GM12878 (cell line): Measurements from ENCODE around the gene ZNF451. TPM values are rescaled to one million over a fixed set of nuclear protein-coding genes. Genes with fewer than 3 reads are reported as not detected.

ENCODE experiments used
- ATAC-seq: fragments of 200-7000 bp; cut with Tn5 transposase; 3 replicates; pipeline ENCODE4 v1.9.1; 2020; ENCODE audit warnings: mild to moderate bottlenecking, moderate library complexity
- BruUV-seq: library from RNA; stranded (reverse); fragments of 400-500 nt; replicated peaks from 2 replicates; lab custom pipeline; 2021; lab: Mats Ljungman, UMichigan
- CTCF ChIA-PET: fragments of 300-600 bp; sonication (Branson Sonifier 250); formaldehyde crosslinking; extraction: SDS; loops from one replicate; lab custom pipeline; 2021; ENCODE audit warnings: inconsistent platforms; lab: Yijun Ruan, JAX
- POLR2A ChIA-PET: fragments of 350-600 bp; formaldehyde crosslinking; extraction: SDS; loops from one replicate; lab custom pipeline; 2021; ENCODE audit warnings: inconsistent platforms; lab: Charles Lee
- RAD21 ChIA-PET: fragments of 300-600 bp; sonication (Branson Sonifier 250); formaldehyde crosslinking; loops from one replicate; lab custom pipeline; 2023; ENCODE audit warnings: antibody characterized with exemption; ENCODE audit not compliant: unreplicated experiment; lab: Charles Lee
- SMC1A ChIA-PET: fragments of 300-600 bp; sonication (Branson Sonifier 250); formaldehyde crosslinking; loops from one replicate; lab custom pipeline; 2023; ENCODE audit not compliant: unreplicated experiment, uncharacterized antibody; lab: Charles Lee
- DNase-seq: peaks from one replicate; pipeline ENCODE4 v3.0.0-alpha.2; 2011; ENCODE audit warnings: low read depth, low spot score
- FAIRE-seq: peaks from 3 replicates; lab custom pipeline; 2011; peaks lifted over from hg19 to GRCh38; lab: Jason Lieb, UNC
- H2AFZ ChIP-seq: 2 replicates; pipeline ENCODE4 v1.6.0; 2011; ENCODE audit warnings: low read depth, low read length, control low read depth; ENCODE audit not compliant: control insufficient read depth
- H3K27ac ChIP-seq: 2 replicates; pipeline ENCODE4 v1.5.1; 2011; ENCODE audit warnings: control low read depth; ENCODE audit not compliant: control insufficient read depth, insufficient read depth
- H3K27me3 ChIP-seq, 2 experiments: replicated peaks in 1 of 2; 2 replicates each; pipeline versions ENCODE4 v1.6.0 to v1.6.1; 2011; ENCODE audit warnings: low read length in 1 of 2; ENCODE audit not compliant: control insufficient read depth in 2 of 2, insufficient read depth in 2 of 2
- H3K36me3 ChIP-seq, 2 experiments: 2 replicates each; pipeline ENCODE4 v1.5.1; 2011; ENCODE audit warnings: low read length in 1 of 2; ENCODE audit not compliant: control insufficient read depth in 2 of 2, insufficient read depth in 2 of 2
- H3K4me1 ChIP-seq: 2 replicates; pipeline ENCODE4 v1.6.1; 2011; ENCODE audit warnings: mild to moderate bottlenecking, low read length, moderate library complexity, mixed read lengths; ENCODE audit not compliant: control insufficient read depth, insufficient read depth
- H3K4me2 ChIP-seq: 2 replicates; pipeline ENCODE4 v1.6.0; 2011; ENCODE audit warnings: control low read depth; ENCODE audit not compliant: control insufficient read depth, insufficient read depth
- H3K4me3 ChIP-seq: fragments of 200-600 bp; sonication (generic); 2 replicates; pipeline ENCODE4 v1.5.1; 2016
- H3K79me2 ChIP-seq: 2 replicates; pipeline ENCODE4 v1.6.0; 2011; ENCODE audit warnings: low read length; ENCODE audit not compliant: control insufficient read depth, insufficient read depth
- H3K9ac ChIP-seq: 2 replicates; pipeline ENCODE4 v1.8.0; 2011; ENCODE audit warnings: low read length, control low read depth, mixed read lengths; ENCODE audit not compliant: control insufficient read depth, insufficient read depth
- H3K9me3 ChIP-seq: replicated peaks from 3 replicates; pipeline ENCODE4 v1.5.1; 2011; ENCODE audit warnings: mild to moderate bottlenecking, low read length; ENCODE audit not compliant: control insufficient read depth, insufficient read depth
- H4K20me1 ChIP-seq: 2 replicates; pipeline ENCODE4 v1.6.0; 2011; ENCODE audit not compliant: control insufficient read depth, insufficient read depth
- ATF3 ChIP-seq: IDR thresholded peaks from 2 replicates; pipeline ENCODE4 v1.6.1; 2011; ENCODE audit warnings: low read depth, mild to moderate bottlenecking, low read length, moderate library complexity, borderline replicate concordance; ENCODE audit errors: extremely low read depth
- E2F8 ChIP-seq: fragments of 450-650 bp; IDR thresholded peaks from 2 replicates; pipeline ENCODE4 v1.6.1; 2018; ENCODE audit warnings: mild to moderate bottlenecking, low read depth, moderate library complexity; ENCODE audit not compliant: partially characterized antibody
- EZH2 ChIP-seq: IDR thresholded peaks from 2 replicates; pipeline ENCODE4 v1.6.1; 2012; ENCODE audit warnings: low read depth, mild to moderate bottlenecking, control low read depth, inconsistent platforms, low read length, borderline replicate concordance; ENCODE audit not compliant: control insufficient read depth
- HDAC6 ChIP-seq: fragments of 200-600 bp; sonication (generic); IDR thresholded peaks from one replicate; pipeline ENCODE4 v1.8.0; 2017; ENCODE audit warnings: antibody characterized with exemption; ENCODE audit not compliant: unreplicated experiment
- NFYA ChIP-seq: IDR thresholded peaks from 2 replicates; pipeline ENCODE4 v1.6.1; 2011; ENCODE audit warnings: low read depth, mild to moderate bottlenecking, low read length, improper control_type of control experiment, borderline replicate concordance
- ZBTB11 ChIP-seq: fragments of 450-650 bp; formaldehyde crosslinking; IDR thresholded peaks from 2 replicates; pipeline ENCODE4 v1.5.0; 2022; ENCODE audit warnings: mild to moderate bottlenecking, missing genetic modification characterization
- ZBTB40 ChIP-seq: fragments of 450-650 bp; IDR thresholded peaks from 2 replicates; pipeline ENCODE4 v1.6.1; 2016; ENCODE audit warnings: mild to moderate bottlenecking, moderate library complexity, borderline replicate concordance
- in situ Hi-C: fragments of 300-500 bp; cut with MboI; formaldehyde crosslinking; loops from 9 replicates; pipeline ENCODE4 v1.14.3; 2018; ENCODE audit warnings: mixed read lengths
- intact Hi-C: fragments of 100-400 bp; cut with micrococcal nuclease; formaldehyde crosslinking; loops from one replicate; pipeline ENCODE4 v1.14.2; 2022; ENCODE audit not compliant: unreplicated experiment
- polyA plus RNA-seq, 11 experiments: library from polyadenylated mRNA; depleted of rRNA in 4 of 11; unstranded in 6 of 11; stranded (reverse) in 5 of 11; fragments of >200 nt; fragmentation: Nextera tagmentation in 4 of 11; fragmentation: Illumina TruSeq in 1 of 11; extraction: Ambion mirVana in 4 of 11; extraction: Trizol in 1 of 11; gene quantifications; 1 replicate in 1 of 11; 2 replicates in 10 of 11; pipeline versions ENCODE4 v1.2.1 to v1.2.3, GENCODE V29; 2011 to 2016; ENCODE audit warnings: inconsistent platforms in 2 of 11, missing spikeins in 2 of 11, low read depth in 1 of 11
- total RNA-seq, 4 experiments: library from RNA; depleted of rRNA in 3 of 4; stranded (reverse); fragments of >200 nt in 3 of 4; fragmentation: Illumina TruSeq in 1 of 4; extraction: Trizol in 1 of 4; gene quantifications; 2 replicates each; pipeline versions ENCODE4 v1.2.1 to v1.2.3, GENCODE V29; 2013 to 2021

ZNF451 gene
- total and polyA plus RNA-seq, 10 of the 15 experiments (the other 5 are each of a cell fraction or from before 2014, with no cell fraction given) = 6.5 to 44.4 (median 23.8) TPM

- RAD21 ChIA-PET = no interaction called here
- Histone ChIP-seq H3K27ac (no peak overlapping the region), H3K27me3 (no peaks in the 10 kb centered on the region), H3K9ac (no peak overlapping the region), H3K4me2 (no peak overlapping the region), H4K20me1 (no peaks in the 10 kb centered on the region), H3K9me3 (no peaks in the 10 kb centered on the region), H3K4me1 (no peaks in the 10 kb centered on the region), H3K36me3 (peaks cover 0 to 3% of the 10 kb centered on the region in 2 experiments; a peak in 3 of 4 replicates), H3K4me3 (no peak overlapping the region), H2AFZ (no peak overlapping the region), H3K79me2 (no peaks in the 10 kb centered on the region)
- CTCF ChIA-PET = no interaction called here
- SMC1A ChIA-PET = no interaction called here
- no TSS peak for BruUV-seq
- in situ Hi-C loops = no loop called here
- intact Hi-C loops = loop anchor here (5.0 kb wide), 1 partner anchor 124 kb away; the partner anchor contains the start of gene PRIM2
- no peak for ATAC-seq
- no peak for FAIRE-seq
- no peak for DNase-seq
- POLR2A ChIA-PET = no interaction called here
- TF ChIP-seq E2F8 = no peak
- TF ChIP-seq ATF3 = no peak
- no peak for TF ChIP-seq HDAC6
- TF ChIP-seq ZBTB40 = no peak
- TF ChIP-seq EZH2 = no peak
- TF ChIP-seq ZBTB11 = no peak
- no peak for TF ChIP-seq NFYA
Measured at GRCh38 chr6:57193177-57193576, 103.2 kb downstream of the ZNF451 start.
